OCI-LY7 (cell line): ENCODE data around the gene GNAI2. TPM values are rescaled to one million over a fixed set of nuclear protein-coding genes. Genes with fewer than 3 reads are reported as not detected.
"Not testable (repeated sequence)": the region's sequence is repeated elsewhere in the genome, so short reads cannot be mapped to it uniquely, and the experiment has no call there.

Experiments used
- BruUV-seq: library from RNA; stranded (reverse); fragments of 400-500 nt; replicated peaks from 2 replicates; lab custom pipeline; 2021; lab: Mats Ljungman, UMichigan
- CTCF ChIA-PET: fragments of 300-600 bp; sonication (Branson Sonifier 250); formaldehyde crosslinking; loops from one replicate; lab custom pipeline; 2022; ENCODE audit warnings: antibody characterized with exemption; ENCODE audit not compliant: unreplicated experiment; lab: Charles Lee
- POLR2A ChIA-PET: fragments of 300-600 bp; sonication (Branson Sonifier 250); formaldehyde crosslinking; loops from one replicate; lab custom pipeline; 2022; ENCODE audit warnings: antibody characterized with exemption; lab: Charles Lee
- DNase-seq: peaks from one replicate; pipeline ENCODE4 v3.0.0-alpha.2; 2015; ENCODE audit warnings: low spot score
- H2AFZ ChIP-seq: fragments of 200-600 bp; sonication (generic), shearing (Covaris generic); 2 replicates; pipeline ENCODE4 v1.6.1; 2014; ENCODE audit warnings: mild to moderate bottlenecking, antibody characterized with exemption, low read length, moderate library complexity
- H3K27ac ChIP-seq: fragments of 200-600 bp; sonication (generic); 2 replicates; pipeline ENCODE4 v1.5.1; 2014; ENCODE audit warnings: mixed run types, low read depth, mild to moderate bottlenecking, moderate library complexity, low read length, inconsistent platforms; ENCODE audit not compliant: poor library complexity, severe bottlenecking
- H3K36me3 ChIP-seq: fragments of 200-600 bp; sonication (generic); 2 replicates; pipeline ENCODE4 v1.6.1; 2014; ENCODE audit warnings: mild to moderate bottlenecking, antibody characterized with exemption, low read length, moderate library complexity, mixed read lengths; ENCODE audit not compliant: insufficient read depth
- H3K4me1 ChIP-seq: fragments of 200-600 bp; sonication (generic); 2 replicates; pipeline ENCODE4 v1.5.1; 2014; ENCODE audit warnings: mild to moderate bottlenecking, low read length; ENCODE audit not compliant: insufficient read depth, poor library complexity, severe bottlenecking
- H3K4me2 ChIP-seq: fragments of 200-600 bp; sonication (generic); 2 replicates; pipeline ENCODE4 v1.6.1; 2014; ENCODE audit warnings: mild to moderate bottlenecking, low read length
- H3K4me3 ChIP-seq: fragments of 200-600 bp; sonication (generic); 2 replicates; pipeline ENCODE4 v1.5.1; 2014; ENCODE audit warnings: mild to moderate bottlenecking, low read depth, low read length; ENCODE audit not compliant: poor library complexity, severe bottlenecking
- H3K79me2 ChIP-seq: fragments of 200-600 bp; sonication (generic); 2 replicates; pipeline ENCODE4 v1.6.1; 2016; ENCODE audit warnings: low read depth, mild to moderate bottlenecking, low read length, moderate library complexity, mixed read lengths; ENCODE audit not compliant: insufficient read depth
- H3K9me2 ChIP-seq: fragments of 200-600 bp; sonication (generic); 2 replicates; pipeline ENCODE4 v1.6.1; 2016; ENCODE audit warnings: mild to moderate bottlenecking, low read length, mixed read lengths; ENCODE audit not compliant: insufficient read depth
- H3K9me3 ChIP-seq: fragments of 200-600 bp; sonication (generic); 2 replicates; pipeline ENCODE4 v1.6.1; 2014; ENCODE audit warnings: mild to moderate bottlenecking, mixed run types, low read length, mixed read lengths
- H4K20me1 ChIP-seq: fragments of 200-600 bp; sonication (generic); 2 replicates; pipeline ENCODE4 v1.6.1; 2014; ENCODE audit warnings: mild to moderate bottlenecking, antibody characterized with exemption, low read length, moderate library complexity, mixed read lengths; ENCODE audit not compliant: insufficient read depth
- EZH2phosphoT487 ChIP-seq: fragments of 200-600 bp; sonication (generic); IDR thresholded peaks from 2 replicates; pipeline ENCODE4 v1.6.1; 2018; ENCODE audit warnings: low read depth, borderline replicate concordance, mild to moderate bottlenecking, mixed run types, antibody characterized with exemption, low read length, moderate library complexity, mixed read lengths
- intact Hi-C: fragments of 100-400 bp; cut with micrococcal nuclease; formaldehyde crosslinking; loops from one replicate; pipeline ENCODE4 v1.10.0; 2022; ENCODE audit not compliant: unreplicated experiment
- total RNA-seq, 2 experiments: library from RNA; depleted of rRNA in 1 of 2; stranded (reverse); fragments of >200 nt in 1 of 2; shearing (Covaris generic) in 1 of 2; gene quantifications; 2 replicates each; pipeline ENCODE4 v1.2.3, GENCODE V29; 2014 to 2022
- TF ChIP-seq, protein P1 (sequence below): fragments of 200-600 bp; sonication (generic); conservative IDR thresholded peaks from 2 replicates; pipeline ENCODE4 v1.5.1; 2014; ENCODE audit warnings: mild to moderate bottlenecking, antibody characterized with exemption, low read length, moderate library complexity, mixed read lengths

The GNAI2 gene
- total RNA-seq, 2 experiments from 2014 or later, result 190 to 256 TPM

DNA sequence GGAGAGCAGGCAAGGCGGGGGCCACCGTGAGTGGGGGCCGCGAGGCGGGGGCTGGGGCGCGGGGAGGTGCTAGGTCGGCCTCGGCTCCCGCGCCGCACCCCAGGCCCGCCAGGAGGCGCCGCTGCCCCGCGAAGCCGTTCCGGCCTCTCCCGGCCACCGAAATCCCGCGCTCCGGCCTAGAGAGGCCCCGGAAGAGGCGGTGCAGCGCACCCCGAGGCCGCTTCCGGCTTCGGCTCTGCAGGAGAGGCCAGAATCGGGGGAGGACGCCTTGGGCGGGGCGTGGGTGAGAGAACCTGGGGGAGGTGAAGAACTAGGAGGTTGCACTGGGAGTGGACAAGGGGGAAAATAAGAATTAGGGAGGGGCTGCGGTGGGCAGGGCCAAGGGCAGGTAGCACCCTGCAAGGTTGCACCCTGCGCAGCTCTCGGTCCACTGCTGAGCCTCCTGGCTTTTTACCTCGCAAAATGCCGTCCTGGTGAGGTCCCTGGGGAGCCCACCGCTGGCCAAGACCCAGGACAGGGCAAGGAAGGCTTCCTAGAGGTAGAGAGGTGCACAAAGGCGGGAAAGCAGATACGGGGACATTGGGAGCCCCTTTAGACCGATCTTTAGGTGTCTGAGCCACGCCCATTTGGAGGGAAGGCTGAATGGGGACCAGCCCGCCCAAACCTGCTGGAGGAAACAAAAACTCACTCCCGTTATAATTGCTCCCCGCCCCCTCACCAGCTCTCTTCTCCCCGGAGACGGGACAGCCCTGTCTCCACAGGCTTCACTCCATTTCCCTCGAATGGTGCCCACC lies 8.4 kb upstream of the GNAI2 start:
- H3K27ac ChIP-seq, result peak overlapping the region; percentile 60
- H2AFZ ChIP-seq, result peak overlapping the region; percentile 75
- no peaks in the 10 kb centered on the region for H4K20me1 ChIP-seq
- intact Hi-C loops, result loop anchor here (1.0 to 10.0 kb wide), 6 partner anchors 19 to 423 kb away; partner anchors contain the start of genes HYAL2 and INKA1
- H3K4me3 ChIP-seq, result peak overlapping the region; percentile 90
- no peaks in the 10 kb centered on the region for H3K9me3 ChIP-seq
- H3K79me2 ChIP-seq, result no peaks in the 10 kb centered on the region
- DNase-seq, result peak; percentile 96
- TSS peak; percentile 68 for BruUV-seq
- ChIA-PET CTCF (interaction anchor here (0.6 to 3.6 kb wide), 7 partner anchors 14 to 110 kb away, joined by 3 to 23 read pairs (median 4); no protein-coding TSS in a partner anchor), POLR2A (interaction anchor here (0.8 to 3.9 kb wide), 9 partner anchors 8 to 123 kb away, joined by 3 to 24 read pairs (median 5); partner anchors contain the start of genes GNAI2 and NPRL2)
- peaks cover 45% of the 10 kb centered on the region for H3K4me1 ChIP-seq
- H3K4me2 ChIP-seq, result peak overlapping the region; percentile 89
- no peak for TF ChIP-seq EZH2phosphoT487
- TF ChIP-seq, protein P1, sequence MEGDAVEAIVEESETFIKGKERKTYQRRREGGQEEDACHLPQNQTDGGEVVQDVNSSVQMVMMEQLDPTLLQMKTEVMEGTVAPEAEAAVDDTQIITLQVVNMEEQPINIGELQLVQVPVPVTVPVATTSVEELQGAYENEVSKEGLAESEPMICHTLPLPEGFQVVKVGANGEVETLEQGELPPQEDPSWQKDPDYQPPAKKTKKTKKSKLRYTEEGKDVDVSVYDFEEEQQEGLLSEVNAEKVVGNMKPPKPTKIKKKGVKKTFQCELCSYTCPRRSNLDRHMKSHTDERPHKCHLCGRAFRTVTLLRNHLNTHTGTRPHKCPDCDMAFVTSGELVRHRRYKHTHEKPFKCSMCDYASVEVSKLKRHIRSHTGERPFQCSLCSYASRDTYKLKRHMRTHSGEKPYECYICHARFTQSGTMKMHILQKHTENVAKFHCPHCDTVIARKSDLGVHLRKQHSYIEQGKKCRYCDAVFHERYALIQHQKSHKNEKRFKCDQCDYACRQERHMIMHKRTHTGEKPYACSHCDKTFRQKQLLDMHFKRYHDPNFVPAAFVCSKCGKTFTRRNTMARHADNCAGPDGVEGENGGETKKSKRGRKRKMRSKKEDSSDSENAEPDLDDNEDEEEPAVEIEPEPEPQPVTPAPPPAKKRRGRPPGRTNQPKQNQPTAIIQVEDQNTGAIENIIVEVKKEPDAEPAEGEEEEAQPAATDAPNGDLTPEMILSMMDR, result peak; percentile 81
- no peaks in the 10 kb centered on the region for H3K9me2 ChIP-seq
- H3K36me3 ChIP-seq, result no peaks in the 10 kb centered on the region

DNA sequence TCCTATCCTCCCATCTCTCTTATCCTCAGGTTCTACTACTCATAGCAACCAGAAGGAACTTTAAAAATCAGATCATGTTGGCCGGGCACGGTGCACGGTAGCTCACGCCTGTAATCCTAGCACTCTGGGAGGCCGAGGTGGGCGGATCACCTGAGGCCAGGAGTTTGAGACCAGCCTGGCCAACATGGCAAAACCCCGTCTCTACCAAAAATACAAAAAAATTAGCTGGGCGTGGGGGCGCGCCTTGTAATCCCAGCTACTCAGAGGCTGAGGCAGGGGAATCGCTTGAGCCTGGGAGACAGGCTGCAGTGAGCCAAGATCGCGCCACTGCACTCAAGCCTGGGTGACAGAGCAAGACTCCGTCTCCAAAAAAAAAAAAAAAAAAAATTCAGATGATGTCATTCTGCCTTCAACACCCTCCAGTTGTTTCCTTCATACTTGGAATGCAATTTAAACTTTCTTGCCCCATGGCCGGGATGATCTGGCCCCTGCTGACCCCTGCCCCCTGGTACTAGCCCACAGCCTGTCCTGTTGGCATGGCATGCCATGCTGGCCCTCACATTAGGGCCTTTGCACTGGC lies 7.7 kb upstream of the GNAI2 start:
- H3K9me3 ChIP-seq, BruUV-seq, H4K20me1 ChIP-seq, H3K79me2 ChIP-seq, H3K36me3 ChIP-seq, DNase-seq, H3K9me2 ChIP-seq: not testable (repeated sequence)
- H3K4me3 ChIP-seq, result peak overlapping the region; percentile 90
- peak overlapping the region; percentile 89 for H3K4me2 ChIP-seq
- ChIA-PET CTCF (interaction anchor here (0.6 to 3.6 kb wide), 3 partner anchors 13 to 31 kb away, joined by 3 to 20 read pairs (median 5); no protein-coding TSS in a partner anchor), POLR2A (interaction anchor here (0.8 to 3.9 kb wide), 5 partner anchors 7 to 109 kb away, joined by 3 to 24 read pairs (median 5); partner anchors contain the start of gene GNAI2)
- peak overlapping the region; percentile 60 for H3K27ac ChIP-seq
- H3K4me1 ChIP-seq, result peaks cover 45% of the 10 kb centered on the region
- intact Hi-C loops, result loop anchor here (5.0 to 10.0 kb wide), 2 partner anchors 94 to 423 kb away; partner anchors contain the start of genes HYAL2 and INKA1
- H2AFZ ChIP-seq, result peak overlapping the region; percentile 68; the same call in 1 of the 2 replicates

DNA sequence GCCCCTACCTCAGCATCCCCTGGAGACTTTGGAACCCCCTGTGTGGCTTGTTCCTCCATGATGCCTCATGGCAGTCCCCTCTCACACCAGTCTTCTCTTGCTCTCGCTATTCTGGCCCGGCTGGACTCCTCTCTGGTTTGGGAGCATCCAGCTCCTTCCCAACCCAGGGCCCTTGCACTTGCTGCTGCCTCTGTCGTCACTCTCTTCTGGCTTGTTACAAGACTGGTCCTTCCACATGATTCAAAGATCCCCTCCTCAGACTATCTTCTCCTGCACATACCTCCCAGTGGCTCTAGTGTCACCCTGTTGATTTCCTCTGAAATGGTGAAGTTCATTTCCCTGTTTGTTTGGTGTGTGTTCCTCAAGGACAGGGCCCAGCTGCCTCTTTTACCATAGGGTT lies 6.5 kb upstream of the GNAI2 start:
- intact Hi-C loops, result loop anchor here (5.0 to 10.0 kb wide), 2 partner anchors 93 to 425 kb away; partner anchors contain the start of genes HYAL2 and INKA1
- Histone ChIP-seq H3K36me3 (no peaks in the 10 kb centered on the region), H3K4me2 (0 out of 2 replicates have a peak overlapping the region, but pooled peaks have one; percentile 8), H3K27ac (no peak overlapping the region), H3K4me1 (peaks cover 46% of the 10 kb centered on the region), H4K20me1 (no peaks in the 10 kb centered on the region), H3K79me2 (no peaks in the 10 kb centered on the region), H3K9me3 (no peaks in the 10 kb centered on the region), H3K4me3 (no peak overlapping the region), H3K9me2 (no peaks in the 10 kb centered on the region), H2AFZ (no peak overlapping the region)
- BruUV-seq, result no TSS peak
- ChIA-PET CTCF (interaction anchor here (0.6 to 3.6 kb wide), 3 partner anchors 11 to 17 kb away, joined by 3 to 20 read pairs (median 5); no protein-coding TSS in a partner anchor), POLR2A (interaction anchor here (0.8 to 3.9 kb wide), 3 partner anchors 9 to 23 kb away, joined by 3 to 24 read pairs (median 7); no protein-coding TSS in a partner anchor)
- DNase-seq, result no peak
- no peak for TF ChIP-seq EZH2phosphoT487
- TF ChIP-seq, protein P1, result no peak
